Panc1 (cell line): ENCODE measurements around the gene APOA5. TPM values are rescaled to one million over a fixed set of nuclear protein-coding genes. Genes with fewer than 3 reads are reported as not detected.
A peak's percentile ranks its signal among the peaks of the same experiment; 100 is the strongest.

Experiments used
- ATAC-seq: fragments of 200-7000 bp; cut with Tn5 transposase; 2 replicates; pipeline ENCODE4 v1.9.1; 2020; ENCODE audit warnings: mild to moderate bottlenecking, moderate library complexity
- BruUV-seq: library from RNA; stranded (reverse); fragments of 400-500 nt; replicated peaks from 2 replicates; lab custom pipeline; 2021; lab: Mats Ljungman, UMichigan
- CTCF ChIA-PET: fragments of 300-600 bp; sonication (Branson Sonifier 250); formaldehyde crosslinking; loops from one replicate; lab custom pipeline; 2022; ENCODE audit warnings: antibody characterized with exemption; lab: Charles Lee
- POLR2A ChIA-PET: fragments of 300-600 bp; sonication (Branson Sonifier 250); formaldehyde crosslinking; loops from one replicate; lab custom pipeline; 2022; ENCODE audit warnings: antibody characterized with exemption; lab: Charles Lee
- DNase-seq: peaks from one replicate; pipeline ENCODE4 v3.0.0-alpha.2; 2010; ENCODE audit warnings: low read depth, low spot score
- H3K27ac ChIP-seq: 2 replicates; pipeline ENCODE4 v1.5.1; 2011; ENCODE audit warnings: mild to moderate bottlenecking, low read length, inconsistent platforms
- H3K27me3 ChIP-seq: fragments of 200-500 bp; sonication (Bioruptor generic); 2 replicates; pipeline ENCODE4 v1.6.0; 2014; ENCODE audit warnings: low read length, inconsistent platforms; ENCODE audit not compliant: control insufficient read depth, insufficient read depth
- H3K36me3 ChIP-seq: fragments of 200-500 bp; sonication (Bioruptor generic); 2 replicates; pipeline ENCODE4 v1.5.1; 2014; ENCODE audit warnings: inconsistent platforms, mild to moderate bottlenecking, low read length, moderate library complexity; ENCODE audit not compliant: control insufficient read depth, insufficient read depth
- H3K4me1 ChIP-seq: 2 replicates; pipeline ENCODE4 v1.5.1; 2011; ENCODE audit warnings: inconsistent platforms, mild to moderate bottlenecking, low read length, moderate library complexity; ENCODE audit not compliant: control insufficient read depth, insufficient read depth
- H3K4me3 ChIP-seq, 2 experiments: 2 replicates each; pipeline ENCODE4 v1.5.1; 2011 to 2012; ENCODE audit warnings: low read depth in 2 of 2, low read length in 2 of 2, mild to moderate bottlenecking in 2 of 2, inconsistent platforms in 1 of 2, moderate library complexity in 1 of 2
- H3K9me3 ChIP-seq: fragments of 200-500 bp; sonication (Bioruptor generic); 2 replicates; pipeline ENCODE4 v1.5.1; 2014; ENCODE audit warnings: low read depth, mild to moderate bottlenecking, inconsistent platforms, low read length, moderate library complexity; ENCODE audit not compliant: control insufficient read depth, insufficient read depth
- POLR2AphosphoS5 ChIP-seq: IDR thresholded peaks from 2 replicates; pipeline ENCODE4 v1.6.1; 2012; ENCODE audit warnings: mild to moderate bottlenecking, low read depth, low read length, moderate library complexity
- SIN3A ChIP-seq: IDR thresholded peaks from 2 replicates; pipeline ENCODE4 v1.6.1; 2012; ENCODE audit warnings: low read depth, mild to moderate bottlenecking, low read length, moderate library complexity, borderline replicate concordance; ENCODE audit not compliant: insufficient read depth
- TCF7L2 ChIP-seq: IDR thresholded peaks from 2 replicates; pipeline ENCODE4 v1.6.1; 2011; ENCODE audit warnings: mild to moderate bottlenecking, low read depth, low read length, inconsistent platforms
- in situ Hi-C: cut with HindIII; loops from 2 replicates; pipeline ENCODE4 v1.10.0; 2016; ENCODE audit warnings: low sequenced_read_pairs, low pct_unique_long_range_greater_than_20kb
- intact Hi-C: fragments of 100-400 bp; cut with micrococcal nuclease; formaldehyde crosslinking; loops from one replicate; pipeline ENCODE4 v1.10.0; 2022; ENCODE audit not compliant: unreplicated experiment
- total RNA-seq: library from RNA; stranded (reverse); gene quantifications from one replicate; pipeline ENCODE4 v1.2.1, GENCODE V29; 2021; ENCODE audit not compliant: unreplicated experiment
- TF ChIP-seq, protein P1 (sequence below), 2 experiments: IDR thresholded peaks; 2 replicates each; pipeline ENCODE4 v1.6.1; 2011 to 2012; ENCODE audit warnings: low read depth in 2 of 2, control low read depth in 1 of 2, low read length in 1 of 2, mild to moderate bottlenecking in 1 of 2, moderate library complexity in 1 of 2; ENCODE audit not compliant: insufficient read depth in 1 of 2
- TF ChIP-seq, protein P2 (sequence below): fragments of 450-650 bp; IDR thresholded peaks from 2 replicates; pipeline ENCODE4 v1.5.1; 2017; ENCODE audit warnings: mild to moderate bottlenecking

APOA5 gene
- total RNA-seq, 1 experiment from 2014 or later, result 0.39 TPM

GRCh38 chr11:116775975-116776374 is 15.7 kb downstream of the APOA5 start:
- Histone ChIP-seq H3K27ac (no peak overlapping the region), H3K36me3 (peaks cover 27% of the 10 kb centered on the region), H3K27me3 (no peaks in the 10 kb centered on the region), H3K4me1 (peaks cover 20% of the 10 kb centered on the region), H3K4me3 (no peak overlapping the region), H3K9me3 (no peaks in the 10 kb centered on the region)
- DNase-seq (no peak), ATAC-seq (no peak)
- intact Hi-C loops, result no loop called here
- in situ Hi-C loops, result no loop called here
- no TSS peak for BruUV-seq
- ChIA-PET CTCF (no interaction called here), POLR2A (interaction anchor here (0.7 kb wide), 2 partner anchors 37 to 47 kb away, joined by 6 to 8 read pairs; no protein-coding TSS in a partner anchor)
- TF ChIP-seq TCF7L2, result no peak
- TF ChIP-seq POLR2AphosphoS5, result peak; percentile 34; the same call in 1 of the 2 replicates

GRCh38 chr11:116774661-116775060 is 17.0 kb downstream of the APOA5 start:
- ChIA-PET POLR2A (interaction anchor here (0.6 kb wide), 1 partner anchor 14 kb away, joined by 3 read pairs; no protein-coding TSS in a partner anchor), CTCF (no interaction called here)
- in situ Hi-C loops, result no loop called here
- BruUV-seq, result no TSS peak
- H3K9me3 ChIP-seq, result no peaks in the 10 kb centered on the region
- ATAC-seq, result no peak
- no peak for TF ChIP-seq SIN3A
- no peak for TF ChIP-seq POLR2AphosphoS5
- TF ChIP-seq, protein P1, sequence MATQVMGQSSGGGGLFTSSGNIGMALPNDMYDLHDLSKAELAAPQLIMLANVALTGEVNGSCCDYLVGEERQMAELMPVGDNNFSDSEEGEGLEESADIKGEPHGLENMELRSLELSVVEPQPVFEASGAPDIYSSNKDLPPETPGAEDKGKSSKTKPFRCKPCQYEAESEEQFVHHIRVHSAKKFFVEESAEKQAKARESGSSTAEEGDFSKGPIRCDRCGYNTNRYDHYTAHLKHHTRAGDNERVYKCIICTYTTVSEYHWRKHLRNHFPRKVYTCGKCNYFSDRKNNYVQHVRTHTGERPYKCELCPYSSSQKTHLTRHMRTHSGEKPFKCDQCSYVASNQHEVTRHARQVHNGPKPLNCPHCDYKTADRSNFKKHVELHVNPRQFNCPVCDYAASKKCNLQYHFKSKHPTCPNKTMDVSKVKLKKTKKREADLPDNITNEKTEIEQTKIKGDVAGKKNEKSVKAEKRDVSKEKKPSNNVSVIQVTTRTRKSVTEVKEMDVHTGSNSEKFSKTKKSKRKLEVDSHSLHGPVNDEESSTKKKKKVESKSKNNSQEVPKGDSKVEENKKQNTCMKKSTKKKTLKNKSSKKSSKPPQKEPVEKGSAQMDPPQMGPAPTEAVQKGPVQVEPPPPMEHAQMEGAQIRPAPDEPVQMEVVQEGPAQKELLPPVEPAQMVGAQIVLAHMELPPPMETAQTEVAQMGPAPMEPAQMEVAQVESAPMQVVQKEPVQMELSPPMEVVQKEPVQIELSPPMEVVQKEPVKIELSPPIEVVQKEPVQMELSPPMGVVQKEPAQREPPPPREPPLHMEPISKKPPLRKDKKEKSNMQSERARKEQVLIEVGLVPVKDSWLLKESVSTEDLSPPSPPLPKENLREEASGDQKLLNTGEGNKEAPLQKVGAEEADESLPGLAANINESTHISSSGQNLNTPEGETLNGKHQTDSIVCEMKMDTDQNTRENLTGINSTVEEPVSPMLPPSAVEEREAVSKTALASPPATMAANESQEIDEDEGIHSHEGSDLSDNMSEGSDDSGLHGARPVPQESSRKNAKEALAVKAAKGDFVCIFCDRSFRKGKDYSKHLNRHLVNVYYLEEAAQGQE (IDR thresholded peaks at IDR 0.05; ENCODE audit: insufficient read depth in 1 of 2, low read depth in 2 of 2, low read length in 1 of 2), result no peak
- no peak for TF ChIP-seq TCF7L2
- TF ChIP-seq, protein P2, sequence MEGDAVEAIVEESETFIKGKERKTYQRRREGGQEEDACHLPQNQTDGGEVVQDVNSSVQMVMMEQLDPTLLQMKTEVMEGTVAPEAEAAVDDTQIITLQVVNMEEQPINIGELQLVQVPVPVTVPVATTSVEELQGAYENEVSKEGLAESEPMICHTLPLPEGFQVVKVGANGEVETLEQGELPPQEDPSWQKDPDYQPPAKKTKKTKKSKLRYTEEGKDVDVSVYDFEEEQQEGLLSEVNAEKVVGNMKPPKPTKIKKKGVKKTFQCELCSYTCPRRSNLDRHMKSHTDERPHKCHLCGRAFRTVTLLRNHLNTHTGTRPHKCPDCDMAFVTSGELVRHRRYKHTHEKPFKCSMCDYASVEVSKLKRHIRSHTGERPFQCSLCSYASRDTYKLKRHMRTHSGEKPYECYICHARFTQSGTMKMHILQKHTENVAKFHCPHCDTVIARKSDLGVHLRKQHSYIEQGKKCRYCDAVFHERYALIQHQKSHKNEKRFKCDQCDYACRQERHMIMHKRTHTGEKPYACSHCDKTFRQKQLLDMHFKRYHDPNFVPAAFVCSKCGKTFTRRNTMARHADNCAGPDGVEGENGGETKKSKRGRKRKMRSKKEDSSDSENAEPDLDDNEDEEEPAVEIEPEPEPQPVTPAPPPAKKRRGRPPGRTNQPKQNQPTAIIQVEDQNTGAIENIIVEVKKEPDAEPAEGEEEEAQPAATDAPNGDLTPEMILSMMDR, result no peak
- DNase-seq, result no peak
- no peak overlapping the region for H3K27ac ChIP-seq
- peaks cover 20% of the 10 kb centered on the region for H3K4me1 ChIP-seq
- H3K36me3 ChIP-seq, result peaks cover 23% of the 10 kb centered on the region
- H3K27me3 ChIP-seq, result no peaks in the 10 kb centered on the region
- H3K4me3 ChIP-seq, result no peak overlapping the region
- intact Hi-C loops, result no loop called here
